Hepatocyte (in vitro differentiated cells): ENCODE results near the gene RFX4.

ENCODE experiments used
- CTCF ChIP-seq: fragments of 200-600 bp; sonication (generic); IDR thresholded peaks from 2 replicates; pipeline ENCODE4 v1.5.1; 2016; ENCODE audit warnings: antibody characterized with exemption, mild to moderate bottlenecking; ENCODE audit not compliant: poor library complexity
- EZH2 ChIP-seq: fragments of 200-600 bp; sonication (generic); IDR thresholded peaks from 2 replicates; pipeline ENCODE4 v1.6.1; 2016; ENCODE audit warnings: antibody characterized with exemption, mild to moderate bottlenecking, borderline replicate concordance

GRCh38 chr12:106552228-106552627, 30.6 kb upstream of the RFX4 start:
- TF ChIP-seq CTCF (no peak), EZH2 (no peak)
